GM19043 (cell line): ENCODE results near the gene SLC5A10.
"Not testable (repeated sequence)": the region's sequence is repeated elsewhere in the genome, so short reads cannot be mapped to it uniquely, and the experiment has no call there.

ENCODE experiments used
- ATAC-seq: cut with Tn5 transposase; IDR thresholded peaks from one replicate; pipeline ENCODE4 v1.9.1; 2021; ENCODE audit warnings: low read depth; ENCODE audit not compliant: unreplicated experiment

Gene SLC5A10

DNA sequence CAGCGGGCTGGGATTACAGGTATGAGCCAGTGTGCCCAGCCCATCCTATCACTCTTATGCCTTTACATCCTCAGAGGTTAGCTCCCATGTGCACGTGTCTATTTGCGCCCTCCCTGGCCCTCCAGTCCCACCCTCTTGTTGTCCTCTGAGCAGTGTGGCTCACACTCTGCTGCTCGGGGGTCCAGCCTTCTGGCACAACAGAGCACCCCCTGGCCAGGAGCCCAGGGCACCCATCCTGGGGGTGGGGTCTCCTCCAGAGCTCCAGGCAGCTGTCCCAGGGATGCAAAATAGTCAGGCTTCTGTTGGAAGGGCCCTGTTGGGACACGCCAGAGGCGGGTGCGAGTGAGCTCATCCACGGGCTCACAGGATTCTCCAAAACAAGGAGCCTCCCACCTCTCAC lies 64.3 kb downstream of the SLC5A10 start:
- ATAC-seq: no peak

DNA sequence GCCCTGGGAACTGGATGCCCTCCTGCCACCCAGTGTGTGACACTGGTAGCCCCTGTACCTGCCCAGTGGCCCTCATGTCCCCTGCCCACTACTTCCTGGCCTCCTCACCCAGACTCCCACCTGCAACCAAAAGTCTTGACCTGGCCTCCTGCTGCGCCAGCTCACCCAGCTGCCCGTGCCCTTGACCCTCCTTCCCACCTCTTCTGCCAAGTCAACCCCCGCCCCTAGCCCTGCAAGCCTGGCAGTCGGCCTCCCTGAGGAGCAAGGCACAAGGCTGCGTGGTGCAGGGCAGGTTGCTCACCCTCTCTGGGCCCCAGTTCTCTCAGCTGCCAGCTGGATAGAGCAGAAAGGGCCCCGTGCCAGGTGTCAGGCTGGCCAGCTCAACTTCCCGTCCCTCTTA lies 64.9 kb downstream of the SLC5A10 start:
- ATAC-seq: no peak

DNA sequence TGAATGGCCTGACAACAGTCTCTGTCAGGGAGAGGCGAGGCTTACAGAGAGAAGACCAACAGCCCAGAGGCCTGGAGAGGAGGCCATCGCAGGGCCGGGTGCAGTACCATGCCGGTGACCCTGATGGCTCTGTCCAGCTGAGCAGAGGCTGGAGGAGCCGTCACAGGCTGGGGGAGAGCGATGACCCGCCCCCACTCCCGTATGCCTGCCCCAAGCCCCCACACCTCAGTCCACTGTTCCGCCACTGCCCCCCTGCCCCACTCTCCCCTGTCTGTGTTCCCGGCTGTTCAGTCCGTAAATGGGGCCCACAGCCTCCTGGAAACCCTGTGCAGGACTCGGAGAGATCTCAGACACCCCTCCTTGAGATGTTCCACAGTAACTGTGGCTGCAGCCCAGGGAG lies 65.4 kb downstream of the SLC5A10 start:
- ATAC-seq: no peak

DNA sequence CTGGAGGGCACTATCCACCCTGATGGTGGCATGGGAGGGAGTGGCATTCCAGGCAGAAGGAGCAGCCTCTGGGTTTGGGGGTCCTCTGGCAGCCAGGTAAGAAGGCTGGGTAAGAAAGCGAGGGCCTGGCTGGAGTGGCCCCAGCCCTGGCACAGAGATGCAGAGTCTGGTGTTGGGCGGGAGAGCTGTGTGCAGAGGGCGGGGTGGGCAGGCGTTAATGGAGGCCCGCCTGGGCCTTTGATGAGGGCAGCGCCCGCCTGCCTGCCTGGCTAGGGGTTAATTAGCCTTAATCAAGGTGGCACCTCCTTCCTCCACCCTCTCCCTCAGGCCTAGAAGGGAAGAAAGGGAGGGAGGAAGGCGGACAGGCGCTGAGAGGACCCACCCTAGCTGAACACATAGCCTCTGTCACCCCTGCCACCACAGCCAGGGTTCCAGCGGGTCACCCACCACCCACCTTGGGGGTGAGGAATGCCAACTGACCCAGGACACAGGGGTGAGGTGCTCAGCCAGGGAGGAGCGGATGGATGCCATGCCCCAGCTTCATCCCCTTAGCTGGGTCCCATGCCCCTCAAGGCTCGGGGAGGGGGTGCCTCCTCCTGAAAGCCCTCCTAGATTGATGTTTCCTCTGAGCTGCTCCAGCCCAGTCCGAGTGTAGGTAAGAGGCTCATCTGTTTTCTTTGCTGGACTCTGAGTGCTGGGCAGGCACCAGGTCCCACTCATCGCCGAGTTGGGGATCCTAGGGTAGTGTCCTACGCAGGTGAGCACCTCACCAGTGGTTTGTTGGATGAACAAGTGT lies 66.0 kb downstream of the SLC5A10 start:
- no peak for ATAC-seq

DNA sequence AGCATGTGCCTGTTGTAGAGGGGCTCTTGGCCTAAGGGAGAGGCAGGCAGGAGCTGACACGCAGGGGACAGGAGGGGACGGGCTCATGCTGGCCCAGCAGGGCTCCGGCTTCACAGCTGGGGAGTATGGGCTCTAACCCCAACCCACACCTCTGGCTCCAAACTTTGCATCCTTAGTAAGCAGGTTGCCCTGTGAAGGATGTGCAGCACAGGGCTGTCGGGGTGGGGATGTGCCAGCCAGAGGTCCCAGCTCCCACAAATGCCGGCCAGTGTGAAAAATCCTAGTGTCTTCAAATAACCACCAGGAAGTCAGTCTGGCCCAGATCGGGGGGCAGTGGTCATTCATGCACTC lies 66.6 kb downstream of the SLC5A10 start:
- no peak for ATAC-seq

DNA sequence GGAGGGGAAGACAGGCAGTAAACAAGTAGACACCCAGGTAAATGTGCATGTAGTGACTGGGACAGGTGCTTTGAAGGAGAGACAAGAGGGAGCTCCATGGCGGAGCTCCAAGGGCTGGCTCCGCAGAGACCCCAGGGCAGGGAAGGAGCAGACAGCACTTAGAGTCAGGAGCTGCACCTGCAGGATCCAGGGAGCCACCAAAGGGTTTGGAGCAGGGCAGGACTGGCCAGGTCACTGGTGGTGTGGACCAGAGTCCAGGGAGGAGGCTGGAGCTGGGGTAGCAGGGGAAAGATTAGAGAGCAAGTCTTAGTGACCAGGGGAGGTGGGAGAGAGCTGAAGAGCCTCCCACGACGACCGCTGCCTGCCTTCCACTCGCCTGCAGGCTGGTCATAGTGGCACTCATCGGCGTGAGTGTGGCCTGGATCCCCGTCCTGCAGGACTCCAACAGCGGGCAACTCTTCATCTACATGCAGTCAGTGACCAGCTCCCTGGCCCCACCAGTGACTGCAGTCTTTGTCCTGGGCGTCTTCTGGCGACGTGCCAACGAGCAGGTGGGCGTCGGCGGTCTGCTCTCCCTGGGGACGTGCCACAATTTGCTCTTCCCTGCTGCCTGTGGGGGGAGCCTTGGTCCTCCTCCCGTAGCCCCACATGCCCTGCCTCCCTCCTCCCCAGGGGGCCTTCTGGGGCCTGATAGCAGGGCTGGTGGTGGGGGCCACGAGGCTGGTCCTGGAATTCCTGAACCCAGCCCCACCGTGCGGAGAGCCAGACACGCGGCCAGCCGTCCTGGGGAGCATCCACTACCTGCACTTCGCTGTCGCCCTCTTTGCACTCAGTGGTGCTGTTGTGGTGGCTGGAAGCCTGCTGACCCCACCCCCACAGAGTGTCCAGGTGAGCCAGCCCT lies 67.3 kb downstream of the SLC5A10 start:
- ATAC-seq: no peak

DNA sequence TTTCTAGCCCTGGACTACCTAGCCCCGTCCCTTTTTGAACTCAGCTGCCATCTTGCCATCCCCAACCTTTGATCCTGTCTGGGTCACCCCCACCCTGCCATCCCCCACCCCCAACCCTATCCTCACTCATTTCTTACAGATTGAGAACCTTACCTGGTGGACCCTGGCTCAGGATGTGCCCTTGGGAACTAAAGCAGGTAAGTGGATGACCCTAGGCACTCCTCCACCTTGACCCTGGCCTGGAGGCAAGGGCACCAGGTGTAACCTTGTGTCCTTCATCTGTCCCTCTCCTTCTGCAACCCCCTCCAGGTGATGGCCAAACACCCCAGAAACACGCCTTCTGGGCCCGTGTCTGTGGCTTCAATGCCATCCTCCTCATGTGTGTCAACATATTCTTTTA lies 68.1 kb downstream of the SLC5A10 start:
- ATAC-seq: no peak

DNA sequence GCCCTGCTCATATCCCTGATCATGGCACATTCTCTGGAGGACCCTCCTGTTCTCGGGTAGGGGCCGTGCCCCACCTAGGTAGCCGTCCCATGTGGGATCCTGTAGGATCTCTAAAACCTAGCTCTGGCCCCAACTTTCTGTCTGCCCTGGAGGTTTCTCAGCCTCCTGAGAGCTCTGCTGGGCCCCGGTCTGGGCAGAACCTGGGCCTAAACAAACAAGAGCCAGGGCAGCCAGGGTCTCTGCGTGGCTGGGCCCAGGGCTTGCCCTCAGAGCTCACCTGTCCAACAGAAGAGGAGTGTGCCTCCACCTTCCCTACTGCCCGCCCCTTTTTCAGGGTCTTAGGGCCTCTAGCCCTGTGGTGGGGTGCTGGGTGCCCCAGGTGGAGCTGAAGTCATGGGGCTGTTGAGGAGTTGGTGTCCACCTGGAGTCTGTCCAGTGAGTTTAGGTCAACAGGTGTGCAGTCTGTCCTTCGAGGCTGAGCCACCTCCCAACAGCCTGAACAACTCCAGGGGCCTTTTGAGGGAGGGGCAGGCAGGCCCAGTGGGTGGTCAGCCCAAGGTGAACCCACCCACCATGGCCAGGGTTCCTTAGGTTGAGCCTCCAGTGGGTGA lies 69.2 kb downstream of the SLC5A10 start:
- ATAC-seq: not testable (repeated sequence)

DNA sequence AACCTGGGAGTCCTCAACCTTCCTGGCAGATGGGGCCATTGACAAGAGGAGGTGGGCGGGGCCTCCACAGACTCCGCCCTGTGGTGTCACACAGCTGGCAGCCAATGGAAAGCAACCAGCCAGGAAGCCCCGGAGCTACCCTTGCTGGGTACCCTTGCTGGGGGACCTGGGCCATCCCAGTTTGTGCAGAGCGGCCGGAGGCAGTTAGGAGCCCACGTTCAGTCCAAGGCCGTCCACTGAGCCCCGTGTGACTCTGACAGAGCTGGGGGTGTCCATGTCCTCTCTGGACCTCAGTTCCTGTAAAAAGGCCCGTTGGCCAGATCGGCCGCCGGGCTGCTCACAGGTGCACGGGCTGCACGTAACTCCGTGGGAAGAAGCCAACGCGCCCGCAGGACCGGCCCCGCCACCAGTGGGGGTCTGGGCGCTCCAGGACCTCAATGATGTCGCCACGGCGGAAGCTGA lies 69.7 kb downstream of the SLC5A10 start:
- no peak for ATAC-seq

DNA sequence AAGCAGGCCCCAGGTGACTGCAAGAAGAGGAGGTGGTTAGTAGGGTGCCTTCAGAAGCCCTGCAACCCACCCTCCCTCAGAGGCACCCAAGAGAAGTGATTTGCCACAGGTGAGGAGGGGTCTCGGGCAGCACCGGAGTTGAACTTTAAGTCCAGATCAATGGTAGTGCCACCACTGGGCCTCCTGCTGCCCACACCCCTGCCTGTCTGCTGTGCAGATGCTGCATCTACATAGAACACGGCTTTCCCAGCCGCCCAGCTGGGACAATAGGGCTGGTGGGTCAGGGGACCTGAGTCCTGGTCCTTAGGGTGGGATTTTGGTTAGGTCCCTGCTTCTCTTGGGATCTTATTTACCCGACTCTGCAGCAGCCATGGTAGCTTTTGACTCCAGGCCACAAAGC lies 70.2 kb downstream of the SLC5A10 start:
- ATAC-seq: no peak

DNA sequence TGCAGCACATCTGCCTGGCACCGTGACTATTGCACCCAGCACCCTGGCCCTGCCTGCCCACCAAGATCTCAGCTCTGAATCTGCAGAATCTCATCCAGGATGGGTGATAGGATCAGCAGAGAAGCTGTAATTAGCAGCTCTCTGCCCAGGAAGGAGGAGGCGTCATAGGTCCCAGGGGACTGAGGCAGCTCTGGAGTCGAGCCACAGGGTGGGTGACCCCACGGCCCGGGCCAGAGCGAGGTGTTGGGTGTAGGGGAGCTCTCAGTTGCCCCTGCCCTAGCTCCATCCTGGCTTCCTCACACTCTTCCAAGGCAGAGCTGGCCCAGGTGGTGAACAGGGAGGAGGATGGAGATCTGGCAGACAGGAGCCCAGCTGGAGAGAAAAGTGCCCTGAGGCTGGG lies 70.8 kb downstream of the SLC5A10 start:
- no peak for ATAC-seq

DNA sequence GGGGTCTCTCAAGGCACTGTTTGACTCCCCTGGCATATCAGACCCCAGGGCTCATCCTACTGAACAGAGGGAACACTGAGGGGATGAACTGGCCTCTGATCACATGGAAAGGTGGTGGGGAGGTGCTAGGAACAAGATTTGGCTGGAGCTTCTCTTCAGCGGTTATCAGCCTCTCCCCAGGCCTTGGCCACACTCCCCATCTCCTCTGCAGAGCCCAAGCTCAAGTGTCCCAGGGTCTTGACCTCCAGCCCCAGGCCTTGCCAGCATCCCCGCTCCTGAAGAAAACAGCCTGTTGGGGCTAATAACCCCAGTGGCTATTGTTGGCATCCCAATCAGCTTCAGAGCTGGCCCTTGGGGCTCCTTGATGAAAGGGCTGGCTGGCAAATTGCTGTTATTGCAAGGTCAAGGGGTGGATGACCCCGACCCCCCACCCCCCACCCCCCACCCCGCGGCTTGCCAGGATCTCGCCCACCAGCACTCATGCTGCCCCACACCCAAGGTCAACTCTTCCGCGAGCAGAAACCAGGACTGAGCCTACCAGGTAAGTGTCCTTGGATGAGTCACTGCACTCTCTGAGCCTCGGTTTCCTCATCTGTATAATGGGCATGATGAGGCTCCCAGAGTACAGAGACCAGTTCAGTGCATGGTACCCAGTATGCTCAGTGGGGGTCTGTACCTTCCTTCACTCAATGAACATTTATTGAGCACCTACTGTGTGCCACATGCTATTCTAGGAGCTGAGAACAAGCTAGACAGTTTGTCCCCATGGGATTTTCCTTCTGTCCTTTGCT lies 71.4 kb downstream of the SLC5A10 start:
- ATAC-seq: no peak

DNA sequence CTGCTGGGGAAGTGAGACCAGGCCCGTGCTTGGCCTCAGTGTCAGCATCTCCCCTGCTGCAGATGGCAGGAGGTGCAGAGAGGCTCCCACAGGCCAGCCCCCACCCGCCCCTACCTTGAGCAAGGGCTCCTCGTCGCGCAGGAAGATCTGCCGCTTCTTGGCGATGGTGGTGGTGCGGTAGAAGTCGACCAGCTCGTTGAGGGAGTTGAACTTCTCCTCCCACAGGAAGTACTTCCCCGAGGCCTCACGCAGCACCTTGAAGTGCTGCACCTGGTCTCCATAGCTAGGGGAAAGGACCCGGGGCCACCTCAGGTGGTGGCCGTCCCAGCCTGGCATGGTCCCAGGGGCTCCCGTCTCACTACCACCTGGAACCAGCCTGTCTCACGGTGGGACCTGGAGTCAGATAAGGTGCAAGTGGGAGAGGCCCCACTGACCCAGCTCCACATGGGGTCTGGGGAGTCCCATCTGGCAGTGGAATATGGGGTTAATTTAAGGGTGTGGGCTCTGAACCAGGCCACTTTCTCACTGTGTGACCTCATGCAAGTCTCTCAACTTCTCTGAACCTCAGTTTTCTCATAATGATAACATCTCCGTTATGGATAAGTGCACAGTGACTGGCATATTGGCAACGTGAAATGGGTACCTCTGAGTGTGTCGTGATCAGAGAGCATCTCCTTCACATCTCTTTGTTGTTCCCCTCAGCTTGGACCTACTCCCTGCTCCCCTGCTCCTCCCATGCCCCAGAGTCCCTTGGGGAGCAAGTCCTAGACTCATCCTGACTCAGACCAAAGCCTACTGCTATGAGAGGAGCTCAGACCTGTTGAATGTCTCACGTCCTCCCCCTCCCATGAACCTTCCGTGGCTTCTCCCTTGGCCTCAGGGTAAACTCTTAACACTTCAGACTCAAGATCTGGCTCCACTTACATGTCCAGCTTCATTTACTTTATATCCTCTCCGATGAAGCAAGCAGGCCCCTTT lies 72.4 kb downstream of the SLC5A10 start:
- no peak for ATAC-seq

DNA sequence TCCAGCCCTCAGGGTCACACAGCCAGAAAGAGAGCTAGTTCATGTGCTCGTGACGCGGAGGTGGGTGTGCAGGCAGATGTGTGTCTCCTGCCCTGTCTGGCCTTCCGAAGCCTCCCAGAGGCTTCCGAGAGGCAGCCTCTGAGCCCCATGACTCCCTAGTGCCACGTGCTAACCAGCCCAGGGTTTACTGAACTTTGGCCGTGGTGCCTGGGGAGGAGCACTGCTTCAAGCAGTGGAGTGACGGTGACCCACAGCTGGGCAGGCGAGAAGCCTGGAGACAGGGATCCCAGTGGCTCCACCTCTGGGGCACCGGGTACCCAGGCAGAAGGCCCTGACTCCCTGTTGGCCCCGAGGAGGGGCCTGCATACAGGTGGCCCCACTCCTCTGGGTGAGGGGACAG lies 76.7 kb downstream of the SLC5A10 start:
- ATAC-seq: not testable (repeated sequence)

DNA sequence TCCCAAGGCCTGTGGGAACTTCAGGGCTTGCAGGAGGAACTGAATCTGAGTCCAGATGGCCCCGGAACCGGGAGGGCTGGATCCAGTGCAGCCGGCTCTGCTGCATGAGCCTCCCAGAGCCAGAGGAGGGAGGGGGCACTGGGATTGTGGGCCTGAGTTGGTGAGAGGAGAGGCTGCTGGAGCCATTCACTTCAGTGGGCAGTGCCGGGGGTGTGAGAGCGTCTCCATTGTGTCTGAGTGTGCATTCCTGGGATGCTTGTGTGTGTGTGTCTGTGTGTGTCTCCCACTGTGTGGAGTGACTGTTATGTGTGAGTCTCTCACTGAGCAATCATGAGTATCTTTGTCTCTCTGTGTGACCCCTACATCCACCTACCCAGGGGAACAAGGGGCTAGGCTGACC lies 77.8 kb downstream of the SLC5A10 start:
- ATAC-seq: not testable (repeated sequence)

DNA sequence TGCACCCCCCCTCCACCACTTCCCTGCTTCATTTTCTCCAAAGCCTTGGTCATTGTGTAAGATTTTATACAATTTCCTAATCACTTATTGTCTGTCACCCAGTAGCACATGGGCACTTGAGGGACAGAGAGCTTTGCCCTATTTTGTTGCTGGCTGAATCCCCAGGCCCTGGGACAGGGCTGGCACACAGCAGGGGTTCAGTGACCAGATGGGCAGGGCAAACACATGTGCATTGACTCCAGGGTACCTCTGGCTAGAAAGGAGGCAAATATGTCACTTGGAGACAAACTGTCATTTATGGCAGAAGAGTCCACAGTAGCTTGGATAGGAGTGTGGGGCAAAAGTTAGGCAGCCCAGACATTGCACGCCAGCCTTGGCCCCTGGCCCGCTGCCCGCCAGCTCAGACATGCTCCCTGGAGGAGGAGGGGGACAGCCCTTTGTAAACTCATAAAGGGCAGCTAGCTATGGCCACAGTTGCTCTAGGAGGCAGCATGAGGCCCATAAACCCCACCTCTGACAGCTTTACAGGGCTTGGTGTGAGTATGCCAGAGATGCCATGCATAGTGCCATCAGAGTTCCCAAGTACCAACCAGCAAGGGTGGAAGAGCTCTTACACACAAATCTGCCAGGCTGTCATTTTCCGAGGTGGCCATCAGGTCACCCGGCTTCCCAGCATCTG lies 78.9 kb downstream of the SLC5A10 start:
- ATAC-seq: not testable (repeated sequence)

DNA sequence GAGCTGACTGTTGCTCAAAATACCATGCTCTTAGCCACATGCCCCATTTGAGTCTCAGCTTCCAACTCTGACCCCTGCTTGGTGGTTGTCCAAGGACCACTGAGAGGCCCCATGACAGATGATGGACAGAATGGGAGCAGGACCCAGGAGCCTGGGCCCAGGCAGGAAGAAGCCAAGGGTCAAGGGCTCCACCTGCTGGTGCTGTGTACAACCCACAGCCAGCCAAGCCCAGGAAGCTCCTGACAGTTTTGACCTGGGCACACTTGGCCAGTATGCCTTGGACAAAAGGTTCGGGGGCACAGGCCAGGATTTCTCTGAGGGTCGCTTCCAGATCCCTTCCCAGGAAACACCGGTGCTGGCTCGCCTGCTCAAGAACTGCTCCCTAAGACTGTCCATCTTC lies 79.8 kb downstream of the SLC5A10 start:
- not testable (repeated sequence) for ATAC-seq

DNA sequence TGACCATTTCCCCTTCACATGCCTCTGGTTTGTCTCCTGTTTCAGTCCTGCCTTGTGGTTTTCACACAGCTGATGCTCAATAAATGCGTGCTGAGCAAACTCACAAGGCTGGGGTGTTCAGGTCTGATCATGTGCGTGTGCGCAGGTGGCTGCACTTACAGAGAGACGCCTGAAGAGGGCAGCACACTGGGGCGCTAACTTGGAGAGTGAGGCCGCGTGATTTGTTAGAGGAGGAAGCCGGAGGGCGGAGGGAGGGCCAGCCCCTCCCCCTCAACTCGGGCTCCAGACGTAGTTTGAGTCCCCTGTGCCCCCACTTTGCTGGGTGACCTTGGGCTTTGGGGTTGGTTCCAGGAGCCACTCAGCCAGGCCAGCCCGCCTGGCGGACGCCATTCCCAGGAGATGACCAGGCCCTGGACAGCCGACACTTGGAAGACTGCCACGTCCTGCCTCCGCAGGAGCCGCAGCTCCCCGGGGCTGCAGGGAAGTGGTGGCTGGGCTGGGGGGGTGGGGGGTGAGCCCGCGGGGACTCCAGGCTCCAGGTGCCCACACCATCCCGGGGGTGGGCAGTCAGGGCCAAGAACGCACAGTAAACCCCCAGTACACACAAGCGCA lies 80.5 kb downstream of the SLC5A10 start:
- ATAC-seq: not testable (repeated sequence)
